ENCODE data around the gene ADCY3. TPM values are rescaled to one million over a fixed set of nuclear protein-coding genes. Genes with fewer than 3 reads are reported as not detected.

Gene ADCY3
- total RNA-seq, 2 experiments from 2014 or later = 28.1 to 31.4 TPM

GRCh38 chr2:24957221-24957620 lies 37.2 kb upstream of the ADCY3 start:
- Histone ChIP-seq H3K36me3 (ENCODE audit: insufficient read depth, low read length) (peaks cover 75% of the 10 kb centered on the region), H3K4me1 (ENCODE audit: insufficient read depth, low read length) (no peaks in the 10 kb centered on the region), H3K9me3 (ENCODE audit: control insufficient read depth in 1 of 2, insufficient read depth in 1 of 2, low read length in 2 of 2) (peaks cover 4 to 13% of the 10 kb centered on the region in 2 experiments), H3K27me3 (ENCODE audit: control insufficient read depth in 1 of 2, insufficient read depth in 2 of 2, low read length in 2 of 2) (no peaks in the 10 kb centered on the region), H3K27ac (ENCODE audit: low read depth in 1 of 2, low read length in 2 of 2) (no peak overlapping the region), H3K4me3 (ENCODE audit: low read length) (no peak overlapping the region)
- Mint-ChIP-seq H3K9me3 (peaks cover 5% of the 10 kb centered on the region), H3K27me3 (no peaks in the 10 kb centered on the region), H3K36me3 (ENCODE audit: low read depth) (peaks cover 98% of the 10 kb centered on the region), H3K27ac (no peak overlapping the region), H3K4me1 (ENCODE audit: low read depth) (peaks cover 17% of the 10 kb centered on the region), H3K4me3 (no peak overlapping the region)
- DNase-seq (no peak), ATAC-seq (ENCODE audit: poor library complexity) (no peak)
- intact Hi-C loops (cut with DNase I, micrococcal nuclease) = no loop called here
- ChIA-PET CTCF (no interaction called here), POLR2A (no interaction called here)
- no peak for TF ChIP-seq CTCF (IDR thresholded peaks at IDR 0.05)

GRCh38 chr2:24955921-24956320 lies 35.9 kb upstream of the ADCY3 start:
- H3K27ac ChIP-seq (ENCODE audit: low read depth in 1 of 2, low read length in 2 of 2) = no peak overlapping the region
- H3K27me3 ChIP-seq (ENCODE audit: control insufficient read depth in 1 of 2, insufficient read depth in 2 of 2, low read length in 2 of 2) = no peaks in the 10 kb centered on the region
- H3K27me3 Mint-ChIP-seq = no peaks in the 10 kb centered on the region
- CTCF ChIA-PET = no interaction called here
- H3K4me3 Mint-ChIP-seq = no peak overlapping the region
- H3K36me3 Mint-ChIP-seq (ENCODE audit: low read depth) = peaks cover 98% of the 10 kb centered on the region
- peaks cover 5% of the 10 kb centered on the region for H3K9me3 Mint-ChIP-seq
- peaks cover 12% of the 10 kb centered on the region for H3K4me1 Mint-ChIP-seq (ENCODE audit: low read depth)
- no peak for DNase-seq
- no peak overlapping the region for H3K4me3 ChIP-seq (ENCODE audit: low read length)
- no peak overlapping the region for H3K27ac Mint-ChIP-seq
- POLR2A ChIA-PET = no interaction called here
- no peak for ATAC-seq (ENCODE audit: poor library complexity)
- H3K9me3 ChIP-seq (ENCODE audit: control insufficient read depth in 1 of 2, insufficient read depth in 1 of 2, low read length in 2 of 2) = peaks cover 4 to 13% of the 10 kb centered on the region in 2 experiments
- no peak for TF ChIP-seq CTCF (IDR thresholded peaks at IDR 0.05)
- peaks cover 73% of the 10 kb centered on the region for H3K36me3 ChIP-seq (ENCODE audit: insufficient read depth, low read length)
- intact Hi-C loops (cut with DNase I, micrococcal nuclease) = no loop called here
- H3K4me1 ChIP-seq (ENCODE audit: insufficient read depth, low read length) = no peaks in the 10 kb centered on the region

GRCh38 chr2:24955232-24955631 lies 35.2 kb upstream of the ADCY3 start:
- intact Hi-C loops (cut with DNase I, micrococcal nuclease) = no loop called here

More at GRCh38 chr2:24955232-24955631, 35.2 kb upstream of the ADCY3 start:
- Histone ChIP-seq H3K9me3 (ENCODE audit: control insufficient read depth in 1 of 2, insufficient read depth in 1 of 2, low read length in 2 of 2) (peaks cover 4 to 13% of the 10 kb centered on the region in 2 experiments), H3K27ac (ENCODE audit: low read depth in 1 of 2, low read length in 2 of 2) (no peak overlapping the region), H3K36me3 (ENCODE audit: insufficient read depth, low read length) (peaks cover 71% of the 10 kb centered on the region), H3K27me3 (ENCODE audit: control insufficient read depth in 1 of 2, insufficient read depth in 2 of 2, low read length in 2 of 2) (no peaks in the 10 kb centered on the region), H3K4me1 (ENCODE audit: insufficient read depth, low read length) (no peaks in the 10 kb centered on the region), H3K4me3 (ENCODE audit: low read length) (no peak overlapping the region)
- DNase-seq (no peak), ATAC-seq (ENCODE audit: poor library complexity) (no peak)
- H3K4me1 Mint-ChIP-seq (ENCODE audit: low read depth) = peaks cover 6% of the 10 kb centered on the region
- CTCF ChIA-PET = no interaction called here
- H3K27me3 Mint-ChIP-seq = no peaks in the 10 kb centered on the region
- no peak overlapping the region for H3K4me3 Mint-ChIP-seq
- peaks cover 5% of the 10 kb centered on the region for H3K9me3 Mint-ChIP-seq
- POLR2A ChIA-PET = interaction anchor here (1.0 kb wide), 1 partner anchor 18 kb away, joined by 3 read pairs; no protein-coding TSS in a partner anchor
- no peak overlapping the region for H3K27ac Mint-ChIP-seq
- peaks cover 95% of the 10 kb centered on the region for H3K36me3 Mint-ChIP-seq (ENCODE audit: low read depth)
- TF ChIP-seq CTCF (IDR thresholded peaks at IDR 0.05) = no peak
